Activated CD8-positive, alpha-beta memory T cell treated with anti-CD3 and anti-CD28 coated beads, Interleukin-2, amount 50 U/mL, for 1 hour (primary cell): ENCODE measurements around the gene GLI3.
"Not testable (repeated sequence)": the region's sequence is repeated elsewhere in the genome, so short reads cannot be mapped to it uniquely, and the experiment has no call there.

Experiments used
- DNase-seq: peaks from one replicate; pipeline ENCODE4 v3.0.0-alpha.2; 2020; ENCODE audit errors: extremely low read depth

The GLI3 gene

DNA sequence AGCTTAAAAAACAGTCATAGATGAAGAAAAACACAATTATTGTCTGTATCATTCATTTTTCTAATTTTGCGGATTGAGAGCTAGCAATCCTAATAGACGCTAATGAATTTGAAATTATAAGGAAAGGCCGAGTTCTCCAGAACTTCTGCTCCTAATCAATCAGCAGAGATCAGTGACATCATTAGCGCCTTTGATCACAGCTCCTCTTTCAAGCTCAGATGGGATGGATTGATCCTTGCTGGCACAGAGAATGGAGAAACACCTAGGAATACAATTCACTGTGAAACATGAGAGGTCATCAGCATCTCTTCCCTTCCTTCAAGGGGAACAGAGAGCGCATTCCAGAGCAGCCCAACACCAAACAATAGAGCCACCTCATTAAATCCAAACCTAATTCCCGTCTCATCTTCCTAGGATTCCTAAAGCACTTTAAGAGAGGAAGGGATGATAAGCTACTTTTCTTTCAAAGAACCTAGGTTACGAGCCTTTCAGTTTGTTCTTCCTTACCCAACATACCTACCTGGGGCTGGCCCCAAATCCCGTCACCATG is 24.4 kb downstream of the GLI3 start:
- no peak for DNase-seq

DNA sequence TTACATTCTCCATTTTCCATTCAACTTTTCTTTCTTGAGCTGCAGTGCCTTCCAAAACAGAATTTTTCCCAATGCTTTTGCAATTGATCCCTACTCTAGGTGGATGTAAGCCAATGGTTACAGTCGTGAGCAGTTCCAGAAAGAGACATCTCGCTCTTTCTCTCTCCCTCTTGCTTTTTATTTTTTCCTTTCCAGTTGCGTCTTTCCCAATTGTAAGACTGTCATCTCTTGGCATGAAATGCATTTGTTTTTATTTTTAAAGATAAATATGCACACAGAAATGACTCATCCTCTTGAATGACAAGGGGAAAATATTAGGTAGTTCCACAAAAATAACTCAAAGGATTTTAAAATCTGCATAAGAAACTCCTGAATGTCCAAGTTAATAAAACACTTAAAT is 25.1 kb downstream of the GLI3 start:
- no peak for DNase-seq

DNA sequence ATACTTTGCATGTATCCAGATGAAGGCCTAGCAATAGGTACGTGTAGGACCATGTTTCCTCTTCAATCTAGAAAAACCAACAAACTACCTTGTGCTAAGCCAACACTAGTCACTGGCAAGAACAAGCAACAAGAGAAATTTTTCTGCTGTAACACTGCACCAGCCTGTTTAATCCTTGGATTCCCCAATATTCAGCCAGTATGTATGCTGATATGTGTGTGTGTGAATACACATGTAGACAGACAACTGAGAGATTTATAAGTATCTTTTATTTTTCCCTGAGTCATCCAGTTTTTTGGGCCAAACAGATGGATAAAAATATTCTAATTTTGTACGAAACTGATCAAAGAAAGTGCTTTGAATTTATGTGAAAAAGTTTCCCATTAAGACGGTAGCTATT is 26.2 kb downstream of the GLI3 start:
- no peak for DNase-seq

- no peak for DNase-seq
These were observed 26.7 kb downstream of the GLI3 start for GRCh38 chr7:42210333-42210732.

GRCh38 chr7:42209085-42209484 is 27.9 kb downstream of the GLI3 start:
- DNase-seq = not testable (repeated sequence)

GRCh38 chr7:42208572-42208971 is 28.4 kb downstream of the GLI3 start:
- DNase-seq = no peak

- no peak for DNase-seq
These were observed 29.6 kb downstream of the GLI3 start for GRCh38 chr7:42207420-42207819.

DNA sequence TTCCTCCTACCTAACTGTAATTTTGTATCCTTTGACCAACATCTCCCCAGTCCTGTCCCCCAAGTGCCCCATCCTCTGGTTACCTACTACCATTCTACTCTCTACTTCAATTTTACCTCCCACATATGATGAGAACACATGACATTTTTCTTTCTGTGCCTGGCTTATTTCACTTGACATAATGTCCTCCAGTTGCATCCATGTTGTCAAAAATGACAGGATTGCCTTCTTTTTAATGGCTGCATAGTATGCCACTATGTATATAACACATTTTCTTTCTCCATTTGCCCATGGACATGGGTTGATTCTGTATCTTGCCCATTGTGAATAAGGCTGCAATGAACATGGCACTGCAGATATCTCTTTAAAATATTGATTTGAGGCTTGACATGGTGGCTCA is 33.7 kb downstream of the GLI3 start:
- DNase-seq = no peak

- no peak for DNase-seq
These were observed 34.4 kb downstream of the GLI3 start for GRCh38 chr7:42202601-42203000.

DNA sequence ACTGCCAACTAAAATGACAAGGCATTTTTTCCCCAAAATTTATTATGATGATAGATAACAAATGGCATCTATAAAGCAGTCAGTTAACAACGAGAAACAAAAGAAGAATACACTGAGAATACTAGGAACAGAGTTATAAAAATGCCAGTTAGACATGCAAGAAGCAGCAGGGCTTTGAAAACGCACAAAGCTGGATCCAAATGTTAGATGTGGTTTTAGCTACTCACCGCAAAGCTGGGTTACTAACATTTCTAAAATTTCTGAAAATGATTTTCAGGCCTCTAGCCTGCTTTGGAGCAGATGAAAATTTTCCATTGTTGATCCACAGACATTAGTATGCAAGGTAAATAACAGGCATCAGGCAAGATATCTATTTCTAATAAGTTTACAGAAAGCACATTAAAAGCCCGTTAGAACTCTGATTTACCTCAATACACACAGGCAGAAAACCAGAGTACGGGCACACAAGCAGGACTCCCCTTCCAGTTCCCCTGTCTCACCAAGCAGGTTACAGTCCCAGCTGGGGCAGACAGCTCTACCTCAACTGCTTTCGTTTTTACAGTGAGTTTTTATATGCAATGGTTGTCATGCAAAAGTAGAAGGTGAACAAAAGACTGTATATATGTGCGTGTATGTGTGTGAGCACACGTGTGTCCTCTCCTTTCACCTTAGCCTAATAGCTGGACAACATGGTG is 37.9 kb downstream of the GLI3 start:
- DNase-seq = no peak

GRCh38 chr7:42198296-42198695 is 38.7 kb downstream of the GLI3 start:
- no peak for DNase-seq

DNA sequence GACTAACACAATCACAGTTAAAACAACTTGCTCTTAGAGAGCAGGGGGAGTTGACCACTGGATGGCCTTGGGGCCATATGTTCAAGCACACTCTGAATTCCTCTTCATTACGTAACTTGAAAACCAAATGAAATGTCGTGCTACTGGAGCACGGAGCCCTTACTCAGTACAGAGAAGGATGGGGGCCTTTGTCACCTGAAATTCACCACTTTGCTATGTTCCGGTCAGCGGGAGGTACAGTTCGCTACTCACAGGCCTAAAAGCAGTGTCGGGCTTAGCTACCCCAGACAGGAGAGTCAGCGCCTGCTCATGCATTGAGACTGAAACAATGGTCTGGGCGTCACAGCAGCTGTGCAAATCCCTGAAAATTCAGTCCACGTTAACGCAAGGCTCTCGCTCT is 39.6 kb downstream of the GLI3 start:
- no peak for DNase-seq

- DNase-seq = no peak
These were observed 42.8 kb downstream of the GLI3 start for GRCh38 chr7:42194238-42194637.

DNA sequence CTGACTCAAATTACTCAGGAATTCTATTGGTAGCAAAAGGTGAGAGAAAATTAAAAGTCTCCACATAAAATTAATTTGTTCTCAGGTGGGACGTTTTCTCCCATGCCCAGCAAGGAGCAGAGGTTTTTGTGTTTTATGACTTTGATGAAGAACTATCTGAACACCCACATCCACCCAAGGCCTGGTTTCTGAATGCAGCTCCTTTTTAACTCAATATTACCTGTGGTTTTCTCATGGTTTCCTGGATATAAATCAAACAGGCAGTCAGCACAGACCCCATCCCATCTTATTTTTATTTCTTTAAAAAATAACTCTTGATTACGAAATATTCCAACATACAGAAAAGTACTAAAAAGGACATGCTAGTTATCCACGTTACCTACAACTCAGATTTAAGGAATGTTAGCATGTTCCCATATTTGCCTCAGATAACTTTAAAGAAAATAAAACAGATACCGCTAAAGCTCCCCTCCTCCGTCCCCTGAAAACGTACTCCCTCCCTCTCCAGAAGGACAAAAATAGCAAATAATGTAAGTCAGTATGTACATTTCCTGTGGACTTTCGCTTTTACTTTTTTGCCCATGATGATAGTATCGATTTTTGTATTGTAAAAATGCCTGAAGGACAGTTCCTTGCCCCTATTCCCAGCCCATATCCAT is 43.4 kb downstream of the GLI3 start:
- no peak for DNase-seq

DNA sequence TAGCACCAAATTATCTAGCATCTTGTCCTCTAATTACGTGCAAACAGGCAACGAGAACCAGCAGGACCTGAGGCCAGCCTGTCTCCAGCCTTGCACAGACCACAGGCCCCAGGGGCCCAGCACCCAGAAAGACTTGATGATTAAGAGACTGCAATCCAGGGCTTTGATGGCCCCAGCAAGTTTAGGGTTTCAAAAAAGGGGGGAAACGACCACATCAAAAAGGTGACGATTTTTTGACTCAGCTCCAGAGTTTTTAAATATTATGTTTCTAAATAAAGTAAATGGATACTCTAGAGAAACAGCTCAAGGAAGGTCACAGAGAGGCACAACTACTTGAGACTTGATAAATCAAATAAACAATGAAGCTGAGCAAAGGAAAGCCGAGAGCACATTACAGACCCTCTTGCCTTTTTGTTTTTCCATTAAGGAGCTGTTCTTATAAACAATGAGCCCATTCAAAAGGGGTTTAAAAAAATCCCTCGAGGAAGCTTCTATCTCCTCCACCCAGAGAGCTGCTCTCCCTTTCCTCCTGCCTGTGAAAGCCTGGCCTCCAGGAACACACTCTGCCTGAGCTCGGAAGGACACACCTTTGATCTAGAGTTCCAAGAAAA is 44.1 kb downstream of the GLI3 start:
- no peak for DNase-seq

DNA sequence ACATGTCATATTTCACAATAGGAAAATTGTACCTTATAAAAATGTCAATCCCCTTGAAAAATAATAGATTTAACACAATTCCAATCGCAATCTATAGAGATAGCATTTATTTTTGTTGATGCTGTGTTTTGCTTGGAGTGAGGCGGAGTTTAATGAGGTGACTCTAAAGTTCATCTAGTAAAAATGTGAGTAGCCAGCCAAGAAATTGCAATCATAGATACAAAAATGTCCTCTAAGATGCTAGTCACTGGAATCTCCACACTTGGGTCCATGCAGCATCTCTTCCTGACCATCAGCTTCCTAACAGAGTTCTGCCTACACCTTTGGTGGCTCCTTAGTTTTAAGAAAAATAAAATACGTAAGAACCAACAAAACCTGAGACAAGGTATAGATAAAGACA is 44.9 kb downstream of the GLI3 start:
- no peak for DNase-seq

- no peak for DNase-seq
These were observed 47.5 kb downstream of the GLI3 start for GRCh38 chr7:42189535-42189934.

- no peak for DNase-seq
These were observed 50.9 kb downstream of the GLI3 start for GRCh38 chr7:42186151-42186550.

- DNase-seq = no peak
These were observed 51.3 kb downstream of the GLI3 start for GRCh38 chr7:42185726-42186125.

DNA sequence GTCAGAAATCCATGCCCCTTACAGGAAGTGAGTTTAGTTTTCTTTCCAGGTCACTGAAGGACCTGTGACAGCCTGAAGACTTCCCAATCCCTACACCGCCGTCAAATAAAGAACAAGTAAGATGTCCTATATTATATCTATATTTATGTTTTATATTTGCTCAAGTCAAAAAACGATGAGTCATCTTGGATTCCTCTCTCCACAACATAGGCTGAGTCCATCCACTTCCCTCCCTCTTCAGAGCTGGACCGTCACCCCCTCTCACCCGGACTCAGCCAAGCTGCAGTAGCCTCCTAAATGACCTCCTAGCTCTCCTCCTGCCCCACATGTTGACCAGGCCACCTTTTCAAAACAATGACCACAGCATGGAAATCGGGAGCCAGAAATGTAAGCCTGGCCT is 53.5 kb downstream of the GLI3 start:
- DNase-seq = no peak

DNA sequence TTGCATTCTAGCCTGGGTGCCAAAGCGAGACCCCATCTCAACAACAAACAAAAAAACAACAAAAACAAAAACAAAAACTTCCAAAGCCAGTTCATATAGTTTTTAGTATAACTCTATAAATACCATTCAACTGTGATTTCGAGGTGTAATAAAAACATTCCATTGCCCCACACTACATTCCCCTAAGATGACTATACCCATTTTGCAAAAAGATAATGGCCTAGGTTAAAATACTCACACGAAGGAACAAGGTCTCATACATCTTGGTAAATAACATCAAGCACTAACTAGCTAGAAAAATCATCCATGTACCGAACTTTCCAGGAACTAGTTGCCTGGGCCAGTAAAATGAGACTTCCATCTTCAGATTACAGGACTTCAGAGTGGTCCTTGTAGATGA is 55.4 kb downstream of the GLI3 start:
- no peak for DNase-seq

DNA sequence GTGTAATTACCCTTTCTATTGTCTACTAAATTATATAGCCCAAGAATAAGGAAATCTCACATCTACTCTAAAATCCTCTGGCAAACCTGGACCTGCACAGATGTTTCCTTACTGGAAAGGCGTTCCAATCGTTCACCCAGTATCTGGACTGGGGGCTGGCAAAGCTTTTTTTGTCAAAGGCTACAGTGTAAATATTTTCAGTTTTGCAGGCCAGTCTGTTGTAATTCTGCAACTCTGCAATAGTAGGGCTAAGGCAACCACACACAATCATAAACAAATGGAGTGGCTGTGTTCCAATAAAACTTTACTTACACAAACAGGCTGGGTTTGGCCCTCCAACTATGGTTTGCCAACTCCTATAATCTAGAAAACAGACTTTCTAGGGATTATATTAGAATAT is 56.2 kb downstream of the GLI3 start:
- no peak for DNase-seq

- DNase-seq = no peak
These were observed 60.3 kb downstream of the GLI3 start for GRCh38 chr7:42176724-42177101.
